CD4-positive, alpha-beta T cell (primary cell): ENCODE measurements around the gene NID2. TPM values are rescaled to one million over a fixed set of nuclear protein-coding genes. Genes with fewer than 3 reads are reported as not detected.

Source experiments
- ATAC-seq: fragments of 200-7000 bp; cut with Tn5 transposase; one replicate; pipeline ENCODE4 v1.10.0; 2022; ENCODE audit warnings: mild to moderate bottlenecking; ENCODE audit not compliant: poor library complexity
- CTCF ChIA-PET: fragments of 350-600 bp; sonication (Branson Sonifier 250); formaldehyde crosslinking; loops from one replicate; lab custom pipeline; 2021; ENCODE audit warnings: antibody characterized with exemption, inconsistent platforms; lab: Charles Lee
- POLR2A ChIA-PET: fragments of 350-600 bp; sonication (Branson Sonifier 250); formaldehyde crosslinking; loops from one replicate; lab custom pipeline; 2021; ENCODE audit warnings: antibody characterized with exemption, inconsistent platforms; lab: Charles Lee
- DNase-seq, 14 experiments: peaks; one replicate each; pipeline ENCODE4 v3.0.0-alpha.2; 2013 to 2020; ENCODE audit warnings: mixed read lengths in 2 of 14
- H3K27ac ChIP-seq, 2 donors: one replicate each; pipeline versions ENCODE4 v1.5.1 to v1.7.0; 2013; ENCODE audit warnings: low read length in 2 of 2, low read depth in 1 of 2, mild to moderate bottlenecking in 1 of 2
- H3K27me3 ChIP-seq, 2 experiments: 1 replicate in 1 of 2; 2 replicates in 1 of 2; pipeline versions ENCODE4 v1.6.1 to v1.7.0; 2013; ENCODE audit warnings: low read length in 2 of 2, control low read depth in 1 of 2, mild to moderate bottlenecking in 1 of 2, moderate library complexity in 1 of 2; ENCODE audit not compliant: insufficient read depth in 2 of 2, control insufficient read depth in 1 of 2
- H3K36me3 ChIP-seq: one replicate; pipeline ENCODE4 v1.6.1; 2013; ENCODE audit warnings: low read length, control low read depth; ENCODE audit not compliant: insufficient read depth
- H3K4me1 ChIP-seq: one replicate; pipeline ENCODE4 v1.6.1; 2013; ENCODE audit warnings: low read length, control low read depth; ENCODE audit not compliant: insufficient read depth
- H3K4me3 ChIP-seq: one replicate; pipeline ENCODE4 v1.5.1; 2013; ENCODE audit warnings: mild to moderate bottlenecking, low read length, moderate library complexity
- H3K9me3 ChIP-seq, 2 experiments: 1 replicate in 1 of 2; 2 replicates in 1 of 2; pipeline versions ENCODE4 v1.6.1 to v1.7.0; 2013; ENCODE audit warnings: low read length in 2 of 2, mild to moderate bottlenecking in 2 of 2, control low read depth in 1 of 2, moderate library complexity in 1 of 2; ENCODE audit not compliant: control insufficient read depth in 1 of 2, insufficient read depth in 1 of 2
- H3K27ac Mint-ChIP-seq: one replicate; pipeline ENCODE4 v1.8.0; 2020; ENCODE audit warnings: mixed read lengths
- H3K27me3 Mint-ChIP-seq: one replicate; pipeline ENCODE4 v1.8.0; 2021; ENCODE audit warnings: mixed read lengths
- H3K36me3 Mint-ChIP-seq: one replicate; pipeline ENCODE4 v1.8.0; 2021; ENCODE audit warnings: low read depth, mixed read lengths
- H3K4me1 Mint-ChIP-seq: one replicate; pipeline ENCODE4 v1.8.0; 2021; ENCODE audit warnings: low read depth, mixed read lengths
- H3K4me3 Mint-ChIP-seq: one replicate; pipeline ENCODE4 v1.8.0; 2020; ENCODE audit warnings: mild to moderate bottlenecking, mixed read lengths
- H3K9me3 Mint-ChIP-seq: one replicate; pipeline ENCODE4 v1.8.0; 2020; ENCODE audit warnings: mixed read lengths
- intact Hi-C, 2 experiments: fragments of 100-400 bp; cut with DNase I in 1 of 2; cut with micrococcal nuclease in 1 of 2; formaldehyde crosslinking; loops; one replicate each; pipeline versions ENCODE4 v1.15.1 to v1.9.0; 2023 to 2025; cut with DNase I, micrococcal nuclease
- total RNA-seq, 174 experiments: library from RNA in 2 of 174; stranded (reverse) in 2 of 174; gene quantifications; one replicate each; pipeline ENCODE4 v1.2.3 and lab custom pipeline; 2021 to 2026
- TF ChIP-seq, protein P1 (sequence below): fragments of 200-600 bp; IDR thresholded peaks from one replicate; pipeline ENCODE4 v1.8.0; 2022; ENCODE audit warnings: antibody characterized with exemption, mild to moderate bottlenecking

NID2 gene
- total RNA-seq, 2 experiments from 2014 or later, result 0.19 TPM; not detected in 1

- ChIA-PET POLR2A (no interaction called here), CTCF (interaction anchor here (2.1 kb wide), 1 partner anchor 9 kb away, joined by 15 read pairs; no protein-coding TSS in a partner anchor)
- no peak overlapping the region for H3K4me3 Mint-ChIP-seq
- peaks cover 7% of the 10 kb centered on the region for H3K4me1 Mint-ChIP-seq
- ATAC-seq (no peak), DNase-seq (no peak)
- Histone ChIP-seq H3K9me3 (no peaks in the 10 kb centered on the region), H3K4me3 (no peak overlapping the region), H3K36me3 (no peaks in the 10 kb centered on the region), H3K27me3 (no peaks in the 10 kb centered on the region), H3K27ac (no peak overlapping the region), H3K4me1 (peaks cover 8% of the 10 kb centered on the region)
- no peaks in the 10 kb centered on the region for H3K36me3 Mint-ChIP-seq
- H3K27ac Mint-ChIP-seq, result no peak overlapping the region
- no peaks in the 10 kb centered on the region for H3K27me3 Mint-ChIP-seq
- TF ChIP-seq, protein P1, sequence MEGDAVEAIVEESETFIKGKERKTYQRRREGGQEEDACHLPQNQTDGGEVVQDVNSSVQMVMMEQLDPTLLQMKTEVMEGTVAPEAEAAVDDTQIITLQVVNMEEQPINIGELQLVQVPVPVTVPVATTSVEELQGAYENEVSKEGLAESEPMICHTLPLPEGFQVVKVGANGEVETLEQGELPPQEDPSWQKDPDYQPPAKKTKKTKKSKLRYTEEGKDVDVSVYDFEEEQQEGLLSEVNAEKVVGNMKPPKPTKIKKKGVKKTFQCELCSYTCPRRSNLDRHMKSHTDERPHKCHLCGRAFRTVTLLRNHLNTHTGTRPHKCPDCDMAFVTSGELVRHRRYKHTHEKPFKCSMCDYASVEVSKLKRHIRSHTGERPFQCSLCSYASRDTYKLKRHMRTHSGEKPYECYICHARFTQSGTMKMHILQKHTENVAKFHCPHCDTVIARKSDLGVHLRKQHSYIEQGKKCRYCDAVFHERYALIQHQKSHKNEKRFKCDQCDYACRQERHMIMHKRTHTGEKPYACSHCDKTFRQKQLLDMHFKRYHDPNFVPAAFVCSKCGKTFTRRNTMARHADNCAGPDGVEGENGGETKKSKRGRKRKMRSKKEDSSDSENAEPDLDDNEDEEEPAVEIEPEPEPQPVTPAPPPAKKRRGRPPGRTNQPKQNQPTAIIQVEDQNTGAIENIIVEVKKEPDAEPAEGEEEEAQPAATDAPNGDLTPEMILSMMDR, result no peak
- no peaks in the 10 kb centered on the region for H3K9me3 Mint-ChIP-seq
- intact Hi-C loops, result loop anchor here in 1 of 2 experiments (5.0 kb wide), 1 partner anchor 125 kb away; no protein-coding TSS in a partner anchor
Measured at GRCh38 chr14:51977075-51977474, 91.8 kb downstream of the NID2 start.

GRCh38 chr14:51972566-51972965 lies 96.3 kb downstream of the NID2 start:
- no peaks in the 10 kb centered on the region for H3K27me3 Mint-ChIP-seq
- POLR2A ChIA-PET, result no interaction called here
- Histone ChIP-seq H3K4me1 (no peaks in the 10 kb centered on the region), H3K4me3 (no peak overlapping the region), H3K9me3 (no peaks in the 10 kb centered on the region), H3K27ac (no peak overlapping the region), H3K36me3 (peaks cover 14% of the 10 kb centered on the region), H3K27me3 (no peaks in the 10 kb centered on the region)
- H3K4me3 Mint-ChIP-seq, result no peak overlapping the region
- H3K9me3 Mint-ChIP-seq, result no peaks in the 10 kb centered on the region
- CTCF ChIA-PET, result interaction anchor here (1.0 kb wide), 1 partner anchor 78 kb away, joined by 3 read pairs; no protein-coding TSS in a partner anchor
- intact Hi-C loops, result loop anchor here in 1 of 2 experiments (2.0 kb wide), 1 partner anchor 18 kb away; no protein-coding TSS in a partner anchor
- peaks cover 5% of the 10 kb centered on the region for H3K4me1 Mint-ChIP-seq
- ATAC-seq (no peak), DNase-seq (no peak)
- peak overlapping the region; percentile 40 for H3K27ac Mint-ChIP-seq
- H3K36me3 Mint-ChIP-seq, result peaks cover 32% of the 10 kb centered on the region
- TF ChIP-seq, protein P1, result no peak

DNA sequence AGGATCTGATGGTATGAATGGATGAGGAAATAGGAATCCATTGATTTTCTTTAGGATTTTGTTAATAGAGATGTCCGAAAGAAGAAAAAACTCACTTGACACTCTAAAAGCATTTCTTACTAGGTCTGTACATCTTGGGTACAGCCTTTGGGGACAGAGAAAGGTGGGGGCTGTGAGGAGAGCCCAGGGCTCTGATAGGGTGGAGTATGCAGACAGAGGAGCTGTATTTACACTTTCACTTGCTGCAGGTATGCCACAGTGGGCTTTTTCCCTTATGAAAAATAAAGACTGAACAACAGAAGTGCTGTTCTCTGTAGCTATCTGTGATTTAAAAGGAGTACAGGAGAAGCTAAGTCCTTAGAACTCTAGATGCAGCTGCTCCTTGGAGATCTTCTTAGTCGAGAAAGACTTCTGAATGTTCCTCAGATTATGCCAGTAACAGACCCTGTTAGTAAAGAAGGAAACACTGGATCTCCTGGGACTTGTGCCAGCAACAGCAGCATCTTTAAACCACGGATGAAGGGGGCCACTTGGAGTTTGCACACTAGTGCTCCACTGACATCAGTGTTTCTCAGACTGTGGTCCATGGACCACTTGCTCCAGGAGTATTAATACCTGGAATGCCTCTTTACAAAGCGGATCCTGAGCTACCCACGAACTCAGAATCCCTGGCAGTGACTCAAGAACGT lies 98.9 kb downstream of the NID2 start:
- Mint-ChIP-seq H3K27me3 (no peaks in the 10 kb centered on the region), H3K4me1 (peaks cover 8% of the 10 kb centered on the region), H3K9me3 (no peaks in the 10 kb centered on the region), H3K36me3 (peaks cover 54% of the 10 kb centered on the region), H3K4me3 (no peak overlapping the region), H3K27ac (peak overlapping the region; percentile 72)
- H3K36me3 ChIP-seq, result peaks cover 37% of the 10 kb centered on the region
- DNase-seq (no peak), ATAC-seq (peak; percentile 34)
- no peaks in the 10 kb centered on the region for H3K4me1 ChIP-seq
- intact Hi-C loops, result no loop called here
- TF ChIP-seq, protein P1, result no peak
- ChIA-PET POLR2A (no interaction called here), CTCF (no interaction called here)
- H3K9me3 ChIP-seq, result no peaks in the 10 kb centered on the region
- no peaks in the 10 kb centered on the region for H3K27me3 ChIP-seq
- H3K4me3 ChIP-seq, result no peak overlapping the region
- no peak overlapping the region for H3K27ac ChIP-seq
